GM21447 (cell line): ENCODE measurements around the gene SCAMP4.
"Not testable (repeated sequence)": the region's sequence is repeated elsewhere in the genome, so short reads cannot be mapped to it uniquely, and the experiment has no call there.

ENCODE experiments used
- ATAC-seq: cut with Tn5 transposase; IDR thresholded peaks from one replicate; pipeline ENCODE4 v1.9.1; 2021; ENCODE audit not compliant: unreplicated experiment

Gene SCAMP4

DNA sequence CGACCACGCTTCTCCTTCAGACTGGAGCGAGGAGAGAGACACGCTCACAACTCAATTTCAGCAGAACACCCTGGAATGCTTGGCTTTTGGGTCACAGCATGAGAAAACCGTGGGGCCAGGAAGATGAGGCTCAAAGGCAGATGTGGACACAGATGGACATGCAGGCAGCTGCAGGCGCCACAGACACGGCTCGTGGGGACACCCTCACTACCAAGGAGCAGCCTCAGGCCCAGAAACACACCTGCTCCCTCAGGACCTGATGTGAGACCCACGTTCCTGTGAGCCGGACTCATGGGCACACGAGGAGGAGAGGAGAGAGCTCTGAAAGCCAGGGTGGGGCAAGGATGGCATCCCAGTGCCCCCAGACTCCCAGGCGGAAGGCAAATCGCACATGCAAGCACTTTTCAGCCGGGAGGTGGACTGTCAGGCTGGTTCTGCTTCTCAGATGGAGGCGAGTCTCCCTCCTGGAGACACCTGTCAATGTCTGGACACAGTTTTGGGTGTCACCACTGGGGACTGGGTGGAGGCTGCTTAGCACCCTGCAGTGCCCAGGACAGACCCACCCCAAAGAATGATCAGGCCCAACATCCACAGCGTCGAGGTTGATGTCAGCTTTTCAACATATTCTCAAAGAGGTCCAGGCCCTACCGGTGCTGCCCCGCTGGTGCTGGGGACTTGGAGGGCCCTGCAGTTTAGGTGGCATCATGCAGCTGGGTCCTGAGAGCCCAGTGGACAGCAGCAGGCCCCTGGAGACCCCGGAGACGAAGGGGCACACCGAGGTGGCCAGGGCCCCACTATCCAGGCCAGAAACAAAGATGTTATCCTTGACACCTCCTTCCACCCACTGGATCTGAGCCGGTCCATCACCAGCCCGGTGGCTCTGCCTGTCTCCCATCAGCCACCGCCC lies 22.2 kb upstream of the SCAMP4 start:
- ATAC-seq, result no peak

DNA sequence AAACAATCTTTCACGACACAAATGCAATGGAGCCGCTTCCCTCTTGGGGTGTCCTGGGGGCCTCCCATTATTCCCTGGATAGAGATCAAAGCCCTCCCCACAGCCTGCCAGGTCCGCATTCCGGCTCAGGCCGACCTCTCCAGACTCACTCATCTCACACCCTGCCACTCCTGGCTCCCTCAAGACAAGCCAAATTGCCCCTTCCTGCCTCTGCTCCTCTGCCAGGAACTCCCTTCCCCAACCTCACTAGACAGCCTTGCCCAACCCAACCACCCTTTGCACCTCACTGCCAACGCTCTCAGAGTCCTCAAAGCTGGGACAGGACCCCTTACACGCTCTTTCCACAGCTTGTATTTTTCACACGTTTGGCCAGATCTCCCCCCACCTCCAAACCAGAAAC lies 21.4 kb upstream of the SCAMP4 start:
- ATAC-seq, result no peak

- no peak for ATAC-seq
Measured at GRCh38 chr19:1884291-1884718, 20.9 kb upstream of the SCAMP4 start.

DNA sequence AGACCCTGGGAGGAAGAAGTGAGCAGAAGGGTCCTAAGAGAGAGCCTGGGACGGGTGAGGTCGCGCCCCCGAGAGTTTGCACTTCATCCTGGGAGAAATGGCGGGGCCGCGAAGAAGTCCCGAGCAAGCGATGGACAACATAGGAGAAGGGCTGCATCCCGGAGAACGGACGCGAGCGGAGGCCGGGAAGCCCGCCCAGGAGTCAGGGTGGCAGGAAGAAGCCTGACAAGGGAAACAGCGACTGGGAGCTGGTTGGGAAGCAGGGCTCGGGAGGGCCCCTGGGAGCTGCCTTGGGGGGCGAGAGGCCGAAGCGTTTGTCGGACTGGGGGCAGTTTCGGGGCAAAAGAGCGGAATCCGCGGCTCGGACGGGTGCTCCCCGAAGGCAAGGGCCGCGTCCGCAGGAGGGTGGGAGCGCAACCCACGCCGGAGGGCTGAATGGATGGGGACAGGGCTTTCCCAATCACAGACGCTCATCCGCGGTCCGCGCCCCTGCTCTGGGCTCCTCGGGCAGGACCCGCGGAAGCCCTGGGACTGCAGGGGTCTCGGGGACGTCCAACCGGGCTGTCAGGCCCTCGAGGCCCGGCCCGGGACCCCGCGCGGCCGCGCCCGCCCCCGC lies 20.4 kb upstream of the SCAMP4 start:
- ATAC-seq, result no peak

DNA sequence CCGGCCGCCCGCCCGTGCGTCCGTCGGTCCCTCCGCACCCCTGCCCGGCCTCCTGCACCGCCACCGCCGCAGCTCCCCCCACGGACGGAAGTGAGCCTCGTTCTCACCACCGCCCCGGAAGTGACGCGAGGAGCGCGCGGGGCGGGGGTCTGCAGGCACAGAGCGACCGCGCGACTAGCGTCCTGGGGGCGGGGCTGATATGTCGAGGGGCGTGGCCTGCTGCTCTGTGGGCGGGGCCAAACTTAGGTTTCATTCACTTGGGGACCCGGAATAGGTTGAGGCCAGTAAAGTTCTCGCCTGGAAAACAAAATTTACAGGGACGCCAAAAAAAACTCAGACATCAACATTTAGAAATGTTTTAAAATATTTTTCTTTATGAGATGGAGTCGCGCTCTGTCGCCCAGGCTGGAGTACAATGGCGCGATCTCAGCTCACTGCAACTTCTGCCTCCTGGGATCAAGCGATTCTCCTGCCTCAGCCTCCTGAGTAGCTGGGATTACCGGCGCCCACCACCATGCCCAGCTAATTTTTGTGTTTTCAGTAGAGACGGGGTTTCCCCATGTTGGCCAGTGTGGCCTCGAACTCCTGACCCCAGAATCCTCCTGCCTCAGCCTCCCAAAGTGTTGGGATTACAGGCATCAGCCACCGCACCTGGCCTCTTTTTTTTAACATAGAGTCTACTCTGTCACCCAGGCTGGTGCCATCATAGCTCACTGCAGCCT lies 19.6 kb upstream of the SCAMP4 start, which contains the start of gene ABHD17A:
ABHD17A (minus strand) TSS at position 99 of the 722 bp plus-strand sequence. CDS start 3,930 bp downstream, outside the sequence.
- peak; percentile 54 for ATAC-seq

GRCh38 chr19:1886360-1886759 lies 18.8 kb upstream of the SCAMP4 start:
- not testable (repeated sequence) for ATAC-seq

- ATAC-seq, result no peak
Measured at GRCh38 chr19:1888385-1888784, 16.8 kb upstream of the SCAMP4 start.

GRCh38 chr19:1889907-1890306 lies 15.3 kb upstream of the SCAMP4 start:
- no peak for ATAC-seq

DNA sequence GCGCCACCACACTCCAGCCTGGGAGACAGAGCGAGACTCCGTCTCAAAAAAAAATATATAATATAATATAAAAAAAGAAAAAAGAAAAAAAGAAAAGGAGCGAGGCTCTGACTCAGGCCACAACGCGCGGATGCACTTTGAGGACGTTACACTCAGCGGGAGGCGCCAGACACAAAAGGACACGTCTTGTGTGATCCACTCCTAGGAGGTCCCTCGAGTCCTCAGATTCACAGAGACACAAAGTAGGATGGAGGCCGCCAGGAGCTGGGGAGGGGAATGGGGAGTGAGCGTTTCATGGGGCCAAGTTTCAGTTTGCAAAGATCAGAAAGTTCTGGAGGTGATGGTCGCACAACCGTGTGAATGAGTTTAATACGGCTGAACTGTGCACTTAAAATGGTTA lies 11.4 kb upstream of the SCAMP4 start:
- ATAC-seq, result no peak

DNA sequence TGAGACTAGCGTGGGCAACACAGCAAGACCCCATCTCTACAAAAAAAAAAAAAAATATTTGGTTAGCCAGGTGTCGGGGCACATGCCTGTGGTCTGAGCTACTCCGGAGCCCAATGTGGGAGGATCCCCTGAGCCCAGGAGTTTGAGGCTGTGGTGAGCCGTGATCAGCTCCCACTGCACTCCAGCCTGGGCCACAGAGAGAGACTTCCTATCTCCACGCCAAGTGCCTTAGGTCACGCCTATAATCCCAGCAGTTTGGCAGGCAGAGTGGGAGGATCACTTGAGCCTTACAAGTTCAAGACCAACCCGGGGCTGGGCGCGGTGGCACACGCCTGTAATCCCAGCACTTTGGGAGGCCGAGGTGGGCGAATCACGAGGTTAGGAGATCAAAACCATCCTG lies 8.7 kb upstream of the SCAMP4 start:
- ATAC-seq, result no peak

DNA sequence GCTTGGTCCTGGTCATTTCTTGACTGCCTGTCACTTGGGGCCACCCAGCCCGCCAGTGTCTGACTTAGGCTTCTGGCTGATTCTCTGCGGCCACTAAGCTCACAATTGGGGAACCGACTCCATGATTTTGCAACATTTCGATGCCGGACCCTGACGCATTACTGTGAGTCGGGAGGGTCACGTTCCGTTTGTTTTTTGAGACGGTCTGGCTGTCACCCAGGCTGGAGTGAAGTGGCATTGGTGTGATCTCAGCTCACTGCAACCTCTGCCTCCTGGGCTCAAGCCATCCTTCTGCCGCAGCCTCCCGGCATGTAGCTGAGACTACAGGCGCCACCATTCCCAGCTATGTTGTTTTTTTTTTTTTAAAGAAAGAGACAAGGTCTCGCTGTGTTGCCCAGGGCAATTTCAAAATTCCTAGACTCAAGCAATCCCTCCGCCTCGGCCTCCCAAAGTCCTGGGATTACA lies 3.2 kb upstream of the SCAMP4 start:
- ATAC-seq, result no peak

GRCh38 chr19:1902923-1903322 lies 2.3 kb upstream of the SCAMP4 start:
- no peak for ATAC-seq

DNA sequence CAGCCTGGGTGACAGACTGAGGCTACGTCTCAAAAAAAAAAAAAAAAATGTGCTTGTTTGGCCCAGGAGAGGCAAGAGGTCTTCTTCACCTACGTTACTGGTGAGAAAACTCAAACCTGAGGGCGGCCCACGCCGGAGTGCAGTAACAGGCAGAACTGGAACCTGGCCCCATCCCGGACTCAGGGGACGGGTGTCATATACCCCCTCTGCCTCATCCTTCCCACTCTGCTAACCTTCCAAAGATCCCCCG lies 414 bp upstream of the SCAMP4 start:
- no peak for ATAC-seq

DNA sequence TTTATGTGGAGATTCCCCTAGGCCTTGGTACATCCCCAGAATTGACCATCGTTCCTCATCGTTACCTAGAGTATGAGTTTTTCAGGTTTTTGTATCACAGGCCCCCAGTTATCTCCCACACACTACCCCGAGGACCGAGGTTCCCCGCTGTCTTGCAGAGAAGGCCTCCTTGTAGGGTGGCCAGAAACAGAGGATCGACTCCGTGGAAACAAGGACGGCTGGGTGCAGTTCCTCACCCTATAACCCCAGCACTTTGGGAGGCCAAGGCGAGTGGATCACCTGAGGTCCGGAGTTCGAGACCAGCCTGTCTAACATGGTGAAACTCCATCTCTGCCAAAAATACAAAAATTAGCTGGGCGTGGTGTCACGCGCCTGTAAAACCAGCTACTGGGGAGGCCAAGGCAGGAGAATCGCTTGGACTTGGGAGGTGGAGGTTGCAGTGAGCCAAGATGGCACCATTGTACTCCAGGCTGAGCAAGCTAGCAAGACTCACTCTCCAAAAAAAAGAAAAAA lies 720 bp downstream of the SCAMP4 start:
- no peak for ATAC-seq

DNA sequence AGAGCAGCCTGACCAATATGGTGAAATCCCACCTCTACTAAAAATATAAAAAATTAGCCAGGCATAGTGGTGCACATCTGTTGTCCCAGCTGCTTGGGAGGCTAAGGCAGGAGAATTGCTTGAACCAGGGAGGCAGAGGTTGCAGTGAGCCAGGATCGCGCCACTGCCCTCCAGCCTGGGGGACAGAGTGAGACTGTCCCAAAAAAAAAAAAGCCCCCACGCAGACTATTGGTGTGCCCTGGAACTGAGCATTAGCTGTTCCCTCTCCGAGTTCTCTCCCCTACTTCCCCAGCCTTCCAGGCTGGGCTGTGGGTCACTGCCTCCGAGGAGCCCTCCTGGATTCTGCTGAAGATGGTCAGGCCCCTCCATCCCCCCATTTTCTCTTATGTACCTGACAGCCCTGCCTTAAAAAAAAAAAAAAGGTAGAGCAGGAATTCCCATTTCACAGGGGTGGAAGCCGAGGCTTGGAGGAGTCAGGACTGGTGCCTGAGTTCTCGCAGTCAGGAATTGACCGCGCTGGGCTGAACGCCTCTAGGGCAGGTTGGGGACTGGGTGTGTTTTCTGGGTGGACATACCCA lies 1.9 kb downstream of the SCAMP4 start:
- no peak for ATAC-seq

- no peak for ATAC-seq
Measured at GRCh38 chr19:1907563-1908363, 2.6 kb downstream of the SCAMP4 start.

- no peak for ATAC-seq
Measured at GRCh38 chr19:1908364-1908678, 3.1 kb downstream of the SCAMP4 start.

GRCh38 chr19:1909761-1910080 lies 4.5 kb downstream of the SCAMP4 start:
- no peak for ATAC-seq

- ATAC-seq, result no peak
Measured at GRCh38 chr19:1910177-1910576, 5.0 kb downstream of the SCAMP4 start.

GRCh38 chr19:1911098-1911497 lies 5.9 kb downstream of the SCAMP4 start:
- ATAC-seq, result no peak

GRCh38 chr19:1911995-1912394 lies 6.8 kb downstream of the SCAMP4 start:
- ATAC-seq, result no peak
